Central memory CD8-positive, alpha-beta T cell (primary cell): ENCODE results near the gene RAE1.

Experiments used
- ATAC-seq: fragments of 150-1000 bp; cut with Tn5 transposase; replicated peaks from 2 replicates; pipeline ENCODE4 v1.10.0; 2022; ENCODE audit warnings: mild to moderate bottlenecking, moderate FRiP score, moderate number of reproducible peaks; ENCODE audit not compliant: poor library complexity, severe bottlenecking; ENCODE audit errors: extremely low read depth
- DNase-seq, 2 donors: peaks; one replicate each; pipeline ENCODE4 v3.0.0; 2021; ENCODE audit warnings: low spot score in 2 of 2
- H3K27ac Mint-ChIP-seq: one replicate; pipeline ENCODE4 v1.8.0; 2022; ENCODE audit warnings: low read depth, mild to moderate bottlenecking, moderate library complexity, mixed read lengths
- H3K27me3 Mint-ChIP-seq: one replicate; pipeline ENCODE4 v1.8.0; 2022; ENCODE audit warnings: mixed read lengths
- H3K36me3 Mint-ChIP-seq: one replicate; pipeline ENCODE4 v1.8.0; 2022; ENCODE audit warnings: mild to moderate bottlenecking, moderate library complexity, mixed read lengths; ENCODE audit not compliant: insufficient read depth
- H3K4me1 Mint-ChIP-seq: one replicate; pipeline ENCODE4 v1.8.0; 2022; ENCODE audit warnings: mixed read lengths
- H3K4me3 Mint-ChIP-seq: one replicate; pipeline ENCODE4 v1.8.0; 2022; ENCODE audit warnings: mild to moderate bottlenecking, moderate library complexity, mixed read lengths
- H3K9me3 Mint-ChIP-seq: one replicate; pipeline ENCODE4 v1.8.0; 2022; ENCODE audit warnings: mixed read lengths

The RAE1 gene, protein sequence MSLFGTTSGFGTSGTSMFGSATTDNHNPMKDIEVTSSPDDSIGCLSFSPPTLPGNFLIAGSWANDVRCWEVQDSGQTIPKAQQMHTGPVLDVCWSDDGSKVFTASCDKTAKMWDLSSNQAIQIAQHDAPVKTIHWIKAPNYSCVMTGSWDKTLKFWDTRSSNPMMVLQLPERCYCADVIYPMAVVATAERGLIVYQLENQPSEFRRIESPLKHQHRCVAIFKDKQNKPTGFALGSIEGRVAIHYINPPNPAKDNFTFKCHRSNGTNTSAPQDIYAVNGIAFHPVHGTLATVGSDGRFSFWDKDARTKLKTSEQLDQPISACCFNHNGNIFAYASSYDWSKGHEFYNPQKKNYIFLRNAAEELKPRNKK

DNA sequence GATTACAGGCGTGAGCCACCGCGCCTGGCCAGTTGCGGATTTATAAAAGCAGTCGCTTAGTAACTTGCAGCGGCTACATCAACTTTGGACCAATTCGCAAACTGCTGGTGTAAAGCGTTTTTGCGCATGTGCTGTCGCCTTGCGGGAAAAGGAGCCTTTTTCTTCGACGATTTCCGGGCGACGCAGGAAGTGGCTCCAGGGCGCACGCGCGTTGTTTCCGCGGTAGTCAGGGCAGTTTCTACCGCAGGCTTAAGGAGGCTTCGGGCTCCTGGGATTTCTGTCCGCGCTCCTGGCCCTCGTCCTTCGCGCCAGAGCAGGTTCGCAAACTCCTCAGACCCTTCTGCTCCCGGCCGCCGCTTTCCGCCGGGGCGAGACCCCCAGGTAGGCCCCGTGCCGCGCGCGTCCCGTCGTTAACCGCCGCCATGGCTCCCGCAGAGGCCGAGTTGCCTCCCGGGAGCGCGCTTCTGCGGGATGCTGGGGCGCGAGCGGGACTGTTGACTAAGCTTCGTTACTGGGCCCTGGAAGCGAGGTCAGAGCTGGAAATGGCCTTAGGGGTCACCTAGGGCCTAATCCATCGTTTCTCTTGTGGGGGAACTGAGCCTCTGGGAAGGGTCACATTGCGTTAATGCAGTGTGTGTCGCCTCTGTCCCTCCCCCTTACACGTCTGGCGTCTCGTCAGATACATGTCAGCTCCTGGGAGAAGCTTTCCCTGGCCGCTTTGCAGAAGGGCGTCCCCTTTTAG lies at the start of gene RAE1:
RAE1 (plus strand) TSS at position 214 of the 742 bp plus-strand sequence. CDS start 2,784 bp downstream, outside the sequence.
- ATAC-seq (peak; percentile 84), DNase-seq (peak; percentile 81)
- Mint-ChIP-seq H3K36me3 (peaks cover 25% of the 10 kb centered on the region), H3K27me3 (peaks cover 8% of the 10 kb centered on the region), H3K4me3 (peak within 1 kb of the TSS; percentile 89), H3K4me1 (peaks cover 25% of the 10 kb centered on the region), H3K27ac (peak within 1 kb of the TSS; percentile 67), H3K9me3 (no peaks in the 10 kb centered on the region)

DNA sequence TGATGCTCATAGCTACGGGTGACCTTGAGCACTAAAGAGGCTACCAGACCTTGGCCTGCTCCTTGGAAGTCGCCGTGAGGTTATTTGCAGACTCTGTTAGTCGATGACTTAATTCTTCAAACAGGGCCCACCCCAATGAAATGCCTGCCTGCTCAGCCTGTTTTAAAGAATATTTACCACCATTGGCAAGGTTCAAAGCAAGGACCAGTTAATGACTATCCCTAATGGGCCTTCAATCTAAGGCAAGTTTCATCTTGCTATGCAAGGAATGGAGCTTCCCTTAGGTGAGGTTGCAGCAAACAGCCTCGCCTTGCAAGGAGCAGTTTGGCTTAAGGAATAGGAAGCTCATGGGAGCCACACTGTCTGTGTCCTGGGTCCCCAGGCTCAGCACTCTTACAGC lies 44.3 kb upstream of the RAE1 start:
- Mint-ChIP-seq H3K36me3 (no peaks in the 10 kb centered on the region), H3K9me3 (no peaks in the 10 kb centered on the region), H3K27me3 (peaks cover 47% of the 10 kb centered on the region), H3K4me3 (no peak overlapping the region), H3K4me1 (no peaks in the 10 kb centered on the region), H3K27ac (no peak overlapping the region)
- ATAC-seq (no peak), DNase-seq (no peak)

DNA sequence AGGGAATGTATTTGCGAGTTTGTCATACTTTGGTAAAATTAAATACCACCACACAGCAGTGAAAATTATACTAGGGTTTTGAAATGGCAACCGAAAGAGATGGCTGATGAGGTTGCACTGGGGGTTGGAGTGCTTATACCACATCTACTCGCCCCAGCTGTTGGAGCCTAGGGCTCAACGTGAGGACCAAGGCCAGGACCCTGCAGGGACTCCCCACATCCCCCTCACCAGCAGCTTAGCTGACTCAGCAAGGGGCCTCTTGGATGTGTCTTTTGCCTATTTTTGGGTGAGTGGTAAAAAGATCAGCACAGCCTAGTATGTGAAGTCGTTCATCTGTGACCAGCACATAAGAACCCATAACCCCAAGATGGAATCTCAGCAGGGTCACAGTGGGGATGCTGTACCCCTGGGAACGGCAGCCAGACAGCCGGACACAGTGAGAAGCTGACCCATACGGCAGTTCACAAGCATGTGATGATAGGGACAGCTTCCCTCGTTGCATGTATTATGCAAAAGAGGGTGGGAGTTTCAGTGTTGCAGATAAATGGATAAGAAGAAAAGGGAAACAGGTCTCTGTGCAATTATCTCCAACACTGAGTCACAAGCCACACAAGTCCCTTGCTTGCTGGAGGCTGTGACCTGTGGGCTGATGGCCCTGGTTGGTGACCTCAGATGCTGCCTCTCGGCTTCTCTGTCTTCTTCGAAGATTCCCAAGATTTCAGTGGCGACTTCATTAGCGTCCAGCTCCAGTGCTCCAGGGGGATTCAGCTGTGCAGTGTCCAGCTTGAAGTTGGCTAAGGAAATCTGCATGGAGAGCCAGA lies 42.4 kb upstream of the RAE1 start:
- ATAC-seq: no peak
- H3K4me1 Mint-ChIP-seq: no peaks in the 10 kb centered on the region
- H3K27ac Mint-ChIP-seq: no peak overlapping the region
- H3K27me3 Mint-ChIP-seq: peaks cover 47% of the 10 kb centered on the region
- H3K36me3 Mint-ChIP-seq: no peaks in the 10 kb centered on the region
- H3K9me3 Mint-ChIP-seq: no peaks in the 10 kb centered on the region
- no peak overlapping the region for H3K4me3 Mint-ChIP-seq
- DNase-seq: no peak

DNA sequence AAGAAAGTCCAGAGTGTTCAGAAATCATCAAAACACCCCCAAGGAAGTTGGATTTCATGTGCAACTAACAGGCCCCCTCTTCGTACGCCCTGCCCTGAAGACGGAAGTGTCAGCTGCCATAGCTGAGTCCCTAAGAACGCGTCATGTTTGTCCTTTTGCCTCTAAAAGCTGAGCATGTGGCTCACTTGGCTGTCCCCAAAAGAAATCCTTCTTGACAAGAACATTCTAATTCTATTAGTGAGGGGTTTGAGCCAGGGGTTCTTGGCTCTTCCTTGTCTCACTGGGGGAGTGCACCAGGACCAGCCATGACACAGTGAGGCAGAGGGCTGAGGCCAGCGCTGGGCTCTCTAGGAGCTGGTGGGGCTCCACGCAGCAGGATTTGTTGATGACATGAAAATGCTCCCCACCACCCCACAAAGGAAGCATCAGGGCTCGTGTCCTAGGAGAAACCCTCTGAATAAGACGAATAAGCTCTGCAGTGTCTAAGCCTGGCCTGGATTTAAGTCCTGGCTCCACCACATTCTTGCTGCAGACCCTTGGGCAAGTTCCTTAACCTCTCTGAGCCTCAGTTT lies 41.4 kb upstream of the RAE1 start:
- no peak overlapping the region for H3K27ac Mint-ChIP-seq
- H3K36me3 Mint-ChIP-seq: no peaks in the 10 kb centered on the region
- H3K4me1 Mint-ChIP-seq: no peaks in the 10 kb centered on the region
- no peak for ATAC-seq
- peaks cover 52% of the 10 kb centered on the region for H3K27me3 Mint-ChIP-seq
- H3K9me3 Mint-ChIP-seq: no peaks in the 10 kb centered on the region
- H3K4me3 Mint-ChIP-seq: no peak overlapping the region
- no peak for DNase-seq

DNA sequence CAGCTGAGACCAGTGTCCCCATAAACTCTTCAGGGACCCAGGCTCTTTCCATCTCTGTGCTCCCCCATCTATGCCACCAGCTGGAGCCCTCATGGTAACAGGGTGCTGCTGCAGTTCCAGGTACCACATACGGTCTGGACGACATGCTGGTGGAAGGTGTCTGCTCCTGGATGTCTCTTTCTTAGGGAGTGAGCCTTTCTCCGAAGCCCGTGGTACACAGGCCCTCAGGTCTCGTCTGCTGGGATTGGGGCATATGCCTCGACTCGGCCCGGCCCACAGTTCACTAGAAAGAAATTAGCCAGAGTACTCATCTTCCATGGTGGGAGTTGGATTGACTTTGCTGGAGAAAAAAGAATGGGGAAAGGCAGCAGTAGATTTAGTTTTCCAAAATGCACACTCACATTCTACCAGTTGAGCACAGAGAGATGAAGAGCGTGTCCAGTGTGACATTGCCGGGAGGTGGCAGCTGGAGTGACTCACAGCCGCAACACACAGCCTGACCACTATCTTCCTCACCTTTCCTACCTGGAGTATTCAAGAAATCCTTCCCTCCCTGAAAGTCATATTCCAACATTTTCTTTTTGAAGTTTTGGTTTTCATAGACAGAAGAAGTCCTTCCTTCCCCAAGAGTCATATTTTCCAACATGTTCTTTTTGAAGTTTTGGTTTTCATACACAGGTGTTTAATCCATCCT lies 40.1 kb upstream of the RAE1 start:
- Mint-ChIP-seq H3K27me3 (peaks cover 51% of the 10 kb centered on the region), H3K4me1 (no peaks in the 10 kb centered on the region), H3K36me3 (no peaks in the 10 kb centered on the region), H3K27ac (no peak overlapping the region), H3K4me3 (no peak overlapping the region), H3K9me3 (no peaks in the 10 kb centered on the region)
- no peak for DNase-seq
- ATAC-seq: no peak

DNA sequence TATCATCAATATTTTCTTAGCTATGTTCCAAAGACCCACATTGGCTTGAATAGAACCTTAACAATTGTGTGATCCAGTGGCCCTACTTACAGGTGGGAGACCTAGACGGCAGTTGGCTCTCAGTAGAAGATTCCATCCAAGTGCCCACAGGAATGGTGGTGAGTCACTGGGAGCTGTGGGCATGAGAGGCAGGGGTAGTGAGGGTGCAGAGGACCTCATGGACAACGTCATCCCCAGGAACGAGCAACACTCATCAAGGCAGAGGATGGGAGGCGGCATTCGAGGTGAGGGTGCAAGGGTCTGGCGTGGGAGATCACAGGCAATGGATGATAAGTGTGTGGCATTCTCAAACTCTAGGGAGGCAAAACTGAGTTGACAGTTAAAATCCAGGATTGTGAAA lies 38.9 kb upstream of the RAE1 start:
- no peaks in the 10 kb centered on the region for H3K4me1 Mint-ChIP-seq
- ATAC-seq (no peak), DNase-seq (no peak)
- H3K4me3 Mint-ChIP-seq: no peak overlapping the region
- H3K27ac Mint-ChIP-seq: no peak overlapping the region
- peaks cover 46% of the 10 kb centered on the region for H3K27me3 Mint-ChIP-seq
- H3K36me3 Mint-ChIP-seq: no peaks in the 10 kb centered on the region
- H3K9me3 Mint-ChIP-seq: no peaks in the 10 kb centered on the region

DNA sequence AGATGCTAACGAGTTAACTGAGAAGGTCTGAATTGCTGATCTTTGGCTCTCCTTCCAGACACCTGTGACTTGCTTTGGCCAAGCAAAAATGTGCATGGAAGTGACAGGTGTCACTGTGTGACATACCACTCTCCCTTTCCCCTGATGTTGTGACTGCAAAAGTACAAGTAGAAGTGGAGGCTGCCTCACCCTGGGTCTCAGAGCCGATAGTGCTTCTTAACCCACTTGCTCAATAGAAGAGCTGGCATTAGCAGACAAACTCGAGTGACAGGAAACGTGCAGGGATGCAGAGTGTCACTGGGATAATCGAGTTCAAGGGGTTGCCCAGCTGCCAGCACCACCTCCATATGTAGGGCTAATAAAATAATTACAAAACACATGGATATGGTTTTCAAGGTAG lies 37.8 kb upstream of the RAE1 start:
- Mint-ChIP-seq H3K9me3 (no peaks in the 10 kb centered on the region), H3K27ac (no peak overlapping the region), H3K27me3 (peaks cover 37% of the 10 kb centered on the region), H3K4me3 (no peak overlapping the region), H3K36me3 (no peaks in the 10 kb centered on the region), H3K4me1 (no peaks in the 10 kb centered on the region)
- no peak for DNase-seq
- no peak for ATAC-seq

DNA sequence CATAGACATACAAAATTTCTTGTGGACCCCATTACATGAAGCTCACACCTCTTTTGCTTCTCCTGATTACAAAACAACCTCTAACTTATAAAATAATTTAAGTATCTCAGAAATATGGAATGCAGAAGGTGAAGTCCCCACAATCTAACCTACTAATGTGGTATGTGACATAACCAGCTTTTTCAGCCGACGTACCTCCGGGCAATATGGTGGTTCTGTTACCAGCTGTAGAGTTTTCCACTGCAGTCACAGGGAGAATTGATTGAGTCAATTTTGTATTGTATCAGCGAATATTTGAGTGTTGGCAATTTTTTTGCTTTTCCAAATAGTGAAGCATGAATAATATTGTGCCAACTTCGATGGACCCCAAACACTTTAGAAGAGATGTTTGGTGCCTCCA lies 37.1 kb upstream of the RAE1 start:
- no peaks in the 10 kb centered on the region for H3K4me1 Mint-ChIP-seq
- H3K36me3 Mint-ChIP-seq: no peaks in the 10 kb centered on the region

DNA sequence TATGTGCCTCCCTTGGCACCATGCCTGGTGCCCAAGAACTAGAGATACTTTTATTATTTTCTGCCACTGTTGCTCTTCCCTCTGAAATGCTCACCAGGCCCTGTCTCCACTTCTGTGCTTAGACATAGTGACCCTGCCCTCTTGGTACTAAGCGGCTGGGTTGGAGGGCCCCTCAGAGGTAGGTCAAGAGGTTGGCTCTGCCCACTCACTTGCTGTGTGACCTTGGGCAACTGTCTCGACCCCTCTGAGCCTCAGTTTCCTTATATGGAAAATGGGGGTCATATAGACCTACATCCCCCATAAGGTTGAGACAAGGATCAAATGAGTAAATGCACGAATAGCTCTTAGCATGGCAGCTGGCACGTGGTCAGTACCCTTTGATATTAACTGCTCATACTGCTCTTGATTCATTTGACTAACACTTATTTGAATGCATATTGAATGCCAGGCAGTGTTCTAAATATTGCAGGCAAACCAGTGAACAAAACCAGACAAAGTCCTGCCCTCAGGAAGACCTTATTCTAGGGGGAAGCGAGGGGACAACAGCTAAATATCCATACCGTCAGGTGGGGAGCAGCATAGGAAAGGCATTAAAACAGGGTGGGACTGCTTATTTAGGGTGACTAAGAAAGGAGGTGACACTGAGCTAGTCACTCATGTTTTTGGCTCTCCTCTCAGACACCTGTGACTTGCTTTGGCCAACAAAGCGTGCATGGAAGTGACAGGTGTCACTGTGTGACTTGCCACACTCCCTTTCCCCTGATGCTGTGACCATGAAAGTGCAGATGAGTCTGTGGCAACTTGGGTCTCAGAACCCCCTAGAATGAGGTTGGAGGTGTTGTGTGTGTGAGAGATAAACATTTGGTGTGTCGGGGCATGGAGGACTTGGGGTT lies 35.7 kb upstream of the RAE1 start:
- Mint-ChIP-seq H3K9me3 (no peaks in the 10 kb centered on the region), H3K27ac (no peak overlapping the region), H3K4me1 (no peaks in the 10 kb centered on the region), H3K4me3 (no peak overlapping the region), H3K27me3 (peaks cover 42% of the 10 kb centered on the region), H3K36me3 (no peaks in the 10 kb centered on the region)
- ATAC-seq: no peak
- no peak for DNase-seq

More for the DNA sequence above, 37.1 kb upstream of the RAE1 start:
- no peak overlapping the region for H3K4me3 Mint-ChIP-seq
- no peak overlapping the region for H3K27ac Mint-ChIP-seq
- DNase-seq: no peak
- H3K27me3 Mint-ChIP-seq: peaks cover 37% of the 10 kb centered on the region
- H3K9me3 Mint-ChIP-seq: no peaks in the 10 kb centered on the region
- no peak for ATAC-seq

DNA sequence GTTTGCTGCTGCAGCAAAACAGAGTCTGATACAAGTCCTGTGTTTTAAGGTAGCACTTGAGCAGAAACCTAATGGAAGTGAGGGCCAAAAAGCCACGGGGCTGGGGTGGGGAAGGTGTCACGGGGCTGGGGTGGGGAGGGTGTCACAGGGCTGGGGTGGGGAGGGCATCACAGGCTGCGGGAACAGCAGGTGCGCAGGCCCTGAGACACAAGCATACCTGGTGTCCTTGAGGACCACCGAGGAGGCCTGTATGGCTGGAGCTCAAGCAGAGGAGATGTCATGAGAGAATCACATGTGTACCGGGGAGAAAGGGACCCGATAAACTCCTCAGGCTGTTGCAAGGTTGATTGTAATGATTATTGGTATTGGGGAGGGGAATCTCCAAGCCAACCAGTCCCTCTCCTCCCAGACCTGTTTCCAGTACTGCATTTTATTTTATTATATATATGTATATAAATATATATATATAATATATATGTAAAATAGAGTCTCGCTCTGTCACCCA lies 35.0 kb upstream of the RAE1 start:
- no peaks in the 10 kb centered on the region for H3K4me1 Mint-ChIP-seq
- no peaks in the 10 kb centered on the region for H3K9me3 Mint-ChIP-seq
- peaks cover 48% of the 10 kb centered on the region for H3K27me3 Mint-ChIP-seq
- no peak overlapping the region for H3K4me3 Mint-ChIP-seq
- no peak overlapping the region for H3K27ac Mint-ChIP-seq
- ATAC-seq (no peak), DNase-seq (no peak)
- H3K36me3 Mint-ChIP-seq: no peaks in the 10 kb centered on the region

DNA sequence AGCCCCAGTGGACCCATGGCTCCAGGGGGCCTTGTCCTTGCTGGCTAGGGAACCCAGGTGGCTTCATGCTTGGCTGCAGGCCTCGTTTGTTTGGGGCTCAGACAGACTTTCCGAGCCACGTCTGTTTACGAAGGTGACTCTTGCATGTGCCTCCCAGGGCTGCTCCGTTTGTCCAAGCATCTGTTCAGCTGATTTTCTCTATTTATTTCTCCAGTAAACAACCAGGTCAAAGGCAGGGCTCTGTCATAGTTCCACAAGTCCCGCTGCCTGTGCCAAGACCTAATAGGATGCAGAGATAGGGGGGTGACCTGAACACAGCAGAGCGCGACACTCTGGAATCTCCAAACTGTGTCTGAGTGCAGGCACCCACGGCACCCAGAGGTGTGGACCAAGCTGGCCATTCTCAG lies 34.3 kb upstream of the RAE1 start:
- H3K27ac Mint-ChIP-seq: no peak overlapping the region
- H3K9me3 Mint-ChIP-seq: no peaks in the 10 kb centered on the region

More for the DNA sequence above, 34.3 kb upstream of the RAE1 start:
- H3K4me3 Mint-ChIP-seq: no peak overlapping the region
- no peaks in the 10 kb centered on the region for H3K4me1 Mint-ChIP-seq
- DNase-seq (no peak), ATAC-seq (no peak)
- H3K36me3 Mint-ChIP-seq: no peaks in the 10 kb centered on the region
- H3K27me3 Mint-ChIP-seq: peaks cover 55% of the 10 kb centered on the region
